ENCODE data around the gene ILKAP.

GRCh38 chr2:238161291-238162051 lies 42.0 kb downstream of the ILKAP start:
- TF ChIP-seq POLR2AphosphoS5 (IDR thresholded peaks at IDR 0.05): no peak
- no peak for TF ChIP-seq CTCF (IDR thresholded peaks at IDR 0.05)
- no peak for TF ChIP-seq POLR2A (IDR thresholded peaks at IDR 0.05)
